GM19193 (cell line): ENCODE data around the gene CFAP20DC.

Experiments
- POLR2A ChIP-seq: IDR thresholded peaks from 4 replicates; pipeline ENCODE4 v1.6.1; 2011; ENCODE audit not compliant: insufficient read depth, insufficient read length; ENCODE audit errors: extremely low read depth

Gene CFAP20DC

DNA sequence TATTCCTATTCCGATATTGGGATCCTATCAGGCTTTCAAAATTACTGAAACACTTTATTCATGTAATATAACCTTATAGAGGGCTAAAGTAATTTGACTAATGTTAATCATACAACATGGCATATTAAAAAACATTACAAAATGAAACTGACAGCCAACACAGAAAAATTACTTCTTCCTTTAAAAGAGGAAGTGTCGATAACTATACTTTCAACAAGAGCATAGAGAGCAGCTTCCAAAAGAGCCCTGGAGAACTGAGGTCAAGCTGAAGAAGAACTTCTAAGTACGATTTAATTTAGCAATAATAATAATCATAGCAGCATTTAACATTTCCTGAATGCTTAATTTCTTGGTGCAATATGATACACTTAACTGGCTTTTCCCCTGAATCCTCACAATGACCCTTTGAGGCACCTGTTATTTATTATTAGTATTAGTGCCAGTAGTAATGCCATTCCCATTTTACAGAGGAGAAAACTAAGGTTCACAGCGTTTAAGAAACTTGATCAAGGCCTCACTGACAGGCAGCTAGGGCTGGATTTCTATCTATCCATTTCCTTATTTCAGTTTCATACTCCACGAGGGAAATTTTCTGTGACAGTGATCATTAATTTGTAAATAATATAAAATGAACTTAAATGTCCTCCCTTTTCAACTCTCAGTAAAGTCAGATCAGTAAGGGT lies 181.6 kb downstream of the CFAP20DC start:
- no peak for TF ChIP-seq POLR2A

DNA sequence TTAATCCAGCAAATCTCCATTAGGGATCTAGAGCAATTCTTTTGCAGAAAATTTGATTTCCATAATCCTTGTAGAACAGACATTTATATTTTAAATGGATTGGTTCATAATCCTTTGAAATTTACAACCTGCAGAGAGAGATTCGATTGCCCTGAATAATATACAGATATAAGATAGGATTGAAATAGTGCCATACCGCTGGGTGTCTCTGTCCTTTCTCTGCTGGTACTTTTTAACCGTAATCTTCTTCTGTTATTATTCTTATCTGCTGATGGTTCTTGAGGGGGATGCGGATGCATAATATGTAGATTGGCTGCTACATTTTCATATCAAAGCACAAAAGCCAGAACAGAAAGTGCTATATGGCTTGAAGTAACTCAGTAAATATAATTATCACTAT lies 182.2 kb downstream of the CFAP20DC start:
- TF ChIP-seq POLR2A: no peak

DNA sequence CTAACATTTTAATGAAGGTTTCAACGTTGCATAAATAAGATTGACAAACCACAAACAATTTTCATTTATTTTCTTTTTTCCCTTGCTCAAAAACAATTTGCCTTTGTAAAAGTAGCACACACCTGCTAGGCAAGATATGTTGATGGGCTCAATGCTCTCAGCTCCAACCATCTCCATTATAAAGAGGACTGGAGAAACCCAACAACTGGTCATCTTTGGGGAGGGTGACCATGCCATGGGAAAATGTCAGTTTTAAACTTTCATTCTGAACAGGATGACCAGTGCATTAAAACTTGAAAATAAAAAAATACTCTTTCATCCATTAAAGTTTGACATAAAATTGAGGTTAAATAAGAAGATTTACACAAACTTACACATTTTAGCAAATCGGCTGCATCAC lies 183.7 kb downstream of the CFAP20DC start:
- TF ChIP-seq POLR2A: no peak

DNA sequence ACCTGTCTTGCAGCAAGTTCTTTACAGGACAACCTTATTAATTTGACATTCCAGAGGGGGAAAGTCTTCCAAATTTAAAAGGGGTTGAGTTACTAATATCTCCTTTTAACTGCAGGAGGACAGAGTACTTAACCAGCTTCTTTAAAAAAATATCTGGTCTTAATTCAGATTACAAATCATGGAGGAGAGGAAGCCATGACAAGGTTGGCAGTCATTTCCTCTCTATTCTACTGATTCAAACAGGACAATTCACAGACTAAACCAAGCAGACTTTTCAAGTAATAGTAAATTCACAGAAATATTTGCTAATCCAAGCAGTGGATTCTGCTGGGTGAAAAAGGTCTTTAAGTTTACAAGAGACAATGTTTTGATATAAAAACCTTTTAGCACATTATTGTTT lies 185.3 kb downstream of the CFAP20DC start:
- no peak for TF ChIP-seq POLR2A

DNA sequence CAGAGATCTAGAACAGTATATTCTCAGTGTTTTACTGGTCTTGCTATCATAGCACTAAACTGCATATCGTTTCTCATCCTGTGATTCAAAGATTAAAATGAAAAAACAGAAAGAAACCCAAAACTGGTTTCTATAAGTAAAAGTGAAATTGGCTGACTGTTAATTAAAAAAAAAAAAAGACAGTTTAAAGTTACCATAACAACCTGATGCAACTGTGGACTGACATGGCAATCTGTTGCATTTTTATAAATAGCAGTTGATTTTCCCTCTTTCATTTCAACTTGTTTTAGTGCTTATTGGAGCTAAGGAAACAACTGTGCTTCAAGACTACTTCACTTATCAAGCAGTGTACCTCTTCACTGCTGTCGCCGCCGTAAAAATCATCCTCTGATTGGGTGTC lies 186.6 kb downstream of the CFAP20DC start:
- TF ChIP-seq POLR2A: no peak

DNA sequence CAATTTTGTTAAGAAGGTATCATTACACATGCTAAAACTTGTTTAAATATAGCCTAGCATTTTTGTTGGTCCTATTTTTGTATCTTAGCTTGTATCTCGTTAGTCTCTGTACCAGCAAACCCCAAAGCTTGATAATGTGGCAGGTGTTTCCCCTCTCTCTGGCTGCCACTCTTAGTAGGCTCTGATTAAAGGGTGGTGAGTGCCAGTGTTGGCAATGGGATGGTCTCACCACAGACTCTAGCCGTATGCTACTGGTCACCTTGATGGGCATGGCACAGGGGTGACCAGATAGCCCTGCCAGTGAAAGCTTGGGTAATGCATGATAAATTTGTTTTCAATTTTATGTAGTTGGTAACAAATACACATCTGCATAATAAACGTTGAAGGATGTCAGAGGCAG lies 188.3 kb downstream of the CFAP20DC start:
- TF ChIP-seq POLR2A: no peak

DNA sequence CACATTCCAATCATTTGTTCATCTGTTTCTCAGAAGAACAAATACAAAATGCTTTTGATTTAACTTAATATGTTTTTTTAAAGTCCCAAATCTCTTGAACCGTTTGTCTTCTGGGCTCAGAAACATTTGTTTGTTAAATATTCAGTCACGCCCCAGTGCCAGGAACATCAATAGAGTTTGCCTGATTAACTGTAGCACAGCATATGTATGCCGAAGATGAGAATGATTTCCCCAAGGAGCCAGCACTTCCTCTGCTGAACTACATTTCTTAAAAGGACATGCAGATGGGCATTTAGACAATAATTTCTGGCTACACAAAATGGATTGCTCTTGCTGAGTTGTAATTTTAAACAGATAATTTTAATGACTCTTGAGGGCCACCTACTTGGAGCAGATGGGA lies 191.7 kb downstream of the CFAP20DC start:
- no peak for TF ChIP-seq POLR2A

DNA sequence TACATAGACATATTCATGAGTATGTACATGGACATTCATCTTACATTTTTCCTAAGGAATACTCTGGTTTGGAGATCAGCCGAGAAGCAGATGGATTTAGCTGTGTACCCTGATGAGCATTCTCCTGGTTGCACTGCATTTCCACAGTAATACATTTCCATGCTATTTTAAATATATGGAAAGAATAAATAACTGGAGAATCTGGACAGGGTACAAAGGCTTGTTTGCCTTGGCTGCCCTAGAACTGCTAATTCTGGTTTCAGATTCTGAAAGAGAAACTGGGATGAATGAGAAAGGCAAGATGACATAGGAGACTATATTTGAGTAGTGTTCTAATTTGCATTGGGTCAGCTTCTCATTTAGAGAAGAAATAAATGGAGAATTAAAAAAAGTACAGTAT lies 192.4 kb downstream of the CFAP20DC start:
- no peak for TF ChIP-seq POLR2A

DNA sequence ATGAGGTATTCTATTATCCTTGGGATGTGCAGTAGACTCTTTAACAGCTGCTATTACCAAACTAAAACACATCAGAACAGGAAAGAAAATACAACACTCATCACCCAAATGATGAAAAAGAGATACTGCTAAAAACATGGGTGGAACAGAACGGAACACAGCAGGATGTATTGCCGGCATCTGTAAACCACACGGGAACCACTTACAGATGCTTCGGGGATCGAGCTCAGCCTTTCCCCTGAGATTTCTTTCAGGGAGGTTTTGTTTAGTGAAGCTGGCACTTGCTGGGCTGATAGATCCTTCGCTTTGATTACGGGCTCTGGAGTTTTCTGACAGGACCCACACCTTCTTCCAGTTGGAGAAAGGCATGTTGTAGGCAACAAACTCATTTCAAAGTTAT lies 201.0 kb downstream of the CFAP20DC start:
- TF ChIP-seq POLR2A: no peak

DNA sequence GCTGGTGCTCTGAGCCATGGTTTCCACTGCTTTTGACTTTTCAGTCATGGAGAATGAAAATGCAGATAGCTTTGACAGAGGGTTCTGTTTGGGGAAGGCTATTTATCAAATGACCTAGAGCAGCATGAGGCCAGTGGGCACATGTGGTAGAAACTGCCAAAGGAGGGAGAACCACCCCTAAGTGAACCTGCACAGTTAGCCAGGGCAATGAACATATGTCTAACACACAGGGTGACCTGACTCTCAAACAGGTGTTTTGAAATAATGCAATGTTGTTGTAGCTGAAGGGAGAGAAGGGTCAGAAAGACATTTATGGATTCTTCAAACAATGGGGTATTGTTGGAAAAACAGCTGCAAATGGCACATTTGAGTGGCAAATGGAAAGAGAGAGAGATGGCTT lies 208.9 kb downstream of the CFAP20DC start:
- no peak for TF ChIP-seq POLR2A

DNA sequence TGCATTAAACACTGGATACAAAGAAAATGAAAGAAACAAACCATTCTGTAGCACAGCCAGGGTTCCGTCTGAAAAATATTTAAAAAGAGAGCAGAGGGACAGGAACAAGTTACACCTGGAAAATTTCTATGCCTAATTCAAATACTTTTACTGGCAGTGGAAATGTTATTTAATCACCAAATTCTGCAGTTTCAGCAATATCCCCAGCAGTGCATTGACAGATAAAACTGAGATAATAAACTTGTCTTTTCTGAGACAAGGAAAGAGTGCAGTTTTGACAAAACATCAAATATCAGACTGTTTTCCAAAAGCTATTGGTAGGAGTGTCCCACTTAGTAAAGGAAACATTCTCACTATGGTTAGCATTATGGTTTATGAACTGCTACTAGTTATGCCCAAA lies 209.9 kb downstream of the CFAP20DC start:
- TF ChIP-seq POLR2A: no peak

DNA sequence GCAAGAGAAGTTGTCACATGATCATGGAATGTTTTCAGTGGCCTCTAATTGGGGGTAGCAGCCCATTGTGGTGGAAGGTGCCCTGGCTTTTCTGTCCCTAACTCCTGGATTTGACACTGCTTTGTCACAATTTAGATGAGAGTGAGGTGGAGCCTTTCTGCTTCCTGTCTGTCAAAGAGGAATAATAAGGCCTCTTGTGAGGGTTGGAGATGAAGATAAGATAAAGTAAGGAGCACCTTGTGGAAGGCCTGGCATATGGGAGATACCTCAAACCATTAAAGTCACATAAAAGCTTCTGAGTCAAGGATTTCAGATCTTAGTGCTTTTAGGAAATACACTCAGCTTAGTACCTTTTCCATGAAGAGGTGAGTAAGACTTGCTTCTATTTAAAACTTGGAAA lies 210.6 kb downstream of the CFAP20DC start:
- no peak for TF ChIP-seq POLR2A

DNA sequence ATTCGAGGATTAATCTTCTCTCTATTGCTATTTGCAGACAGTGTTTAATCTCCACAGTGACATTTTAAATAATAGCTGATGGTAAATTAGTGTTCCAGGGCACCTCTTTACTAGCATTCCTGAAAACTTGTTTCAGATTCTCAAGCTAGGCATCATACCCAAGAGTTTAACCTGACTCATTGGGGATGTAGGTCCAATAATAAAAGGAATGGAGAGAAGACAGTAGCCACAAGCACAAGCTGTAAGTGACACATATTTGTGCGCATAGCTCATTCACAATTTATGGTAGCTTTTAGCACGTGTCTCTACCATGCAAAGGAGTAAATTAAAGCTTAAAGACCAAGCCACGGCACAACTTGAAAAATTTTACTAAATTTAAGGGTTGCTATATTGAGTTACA lies 212.0 kb downstream of the CFAP20DC start:
- TF ChIP-seq POLR2A: no peak

DNA sequence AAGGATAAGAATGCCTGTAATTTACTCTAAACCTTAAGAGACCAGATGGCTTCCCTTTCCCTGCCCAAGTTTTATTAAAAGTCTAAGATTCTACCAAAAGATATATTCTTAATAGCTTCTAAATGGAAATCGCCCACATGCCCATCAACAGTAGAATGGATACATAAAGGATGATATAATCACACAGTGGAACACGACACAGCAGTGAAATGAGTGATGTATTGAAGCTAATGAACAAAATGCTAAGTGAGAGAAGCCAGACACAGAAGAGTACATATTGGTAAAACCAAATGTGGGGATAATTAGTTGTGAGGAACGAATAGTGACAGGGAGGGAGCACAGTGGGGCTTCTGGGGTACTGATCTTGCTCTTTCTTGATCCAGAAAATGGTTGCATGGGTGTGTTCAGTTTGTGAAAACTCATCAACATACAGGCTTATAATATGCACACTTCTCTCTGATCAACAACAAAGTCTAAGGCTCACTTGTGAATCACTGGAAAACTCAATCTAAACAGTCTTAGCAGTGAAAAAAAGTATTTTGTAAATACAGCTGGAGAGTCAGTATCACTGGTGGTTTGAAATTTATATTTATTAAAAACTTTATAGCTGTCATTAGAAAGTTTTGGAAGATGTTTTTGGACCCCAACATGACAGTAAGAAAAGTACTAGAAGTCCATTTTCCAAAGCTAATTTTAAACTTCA lies 212.5 kb downstream of the CFAP20DC start:
- TF ChIP-seq POLR2A: no peak

DNA sequence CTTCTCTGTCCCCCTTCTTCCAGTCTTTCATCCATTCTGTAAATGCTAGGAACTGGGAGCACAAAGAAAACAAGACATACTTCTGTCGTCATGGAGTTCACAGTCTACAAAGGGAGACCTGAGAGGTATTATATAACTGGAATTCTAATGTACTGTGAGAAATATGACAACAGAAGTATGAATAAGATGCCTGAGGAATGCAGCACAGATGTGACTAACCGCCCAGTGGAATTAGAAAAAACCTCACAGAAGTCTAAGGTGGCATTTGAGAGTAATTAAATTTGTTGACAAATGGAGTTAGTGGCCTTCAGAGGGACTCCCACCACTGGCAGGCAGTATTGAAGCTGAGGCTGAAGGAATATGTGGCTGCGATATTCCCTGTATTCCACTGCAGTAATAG lies 214.7 kb downstream of the CFAP20DC start:
- no peak for TF ChIP-seq POLR2A

DNA sequence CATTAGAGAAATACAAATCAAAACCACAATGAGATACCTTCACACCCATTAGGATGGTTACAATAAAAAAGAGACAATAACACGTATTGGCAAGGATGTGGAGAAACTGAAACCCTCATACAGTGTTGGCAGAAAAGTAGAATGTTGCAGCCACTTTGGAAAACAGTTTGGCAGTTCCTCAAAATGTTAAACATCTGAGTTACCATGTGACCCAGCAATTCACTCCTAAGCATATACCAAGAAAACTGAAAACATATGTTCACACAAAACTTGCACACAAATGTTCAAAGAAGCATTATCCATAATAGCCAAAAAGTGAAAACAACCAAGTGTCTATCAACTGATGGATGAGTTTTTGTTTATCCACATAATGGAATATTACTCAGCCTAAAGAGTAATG lies 216.3 kb downstream of the CFAP20DC start:
- TF ChIP-seq POLR2A: no peak

DNA sequence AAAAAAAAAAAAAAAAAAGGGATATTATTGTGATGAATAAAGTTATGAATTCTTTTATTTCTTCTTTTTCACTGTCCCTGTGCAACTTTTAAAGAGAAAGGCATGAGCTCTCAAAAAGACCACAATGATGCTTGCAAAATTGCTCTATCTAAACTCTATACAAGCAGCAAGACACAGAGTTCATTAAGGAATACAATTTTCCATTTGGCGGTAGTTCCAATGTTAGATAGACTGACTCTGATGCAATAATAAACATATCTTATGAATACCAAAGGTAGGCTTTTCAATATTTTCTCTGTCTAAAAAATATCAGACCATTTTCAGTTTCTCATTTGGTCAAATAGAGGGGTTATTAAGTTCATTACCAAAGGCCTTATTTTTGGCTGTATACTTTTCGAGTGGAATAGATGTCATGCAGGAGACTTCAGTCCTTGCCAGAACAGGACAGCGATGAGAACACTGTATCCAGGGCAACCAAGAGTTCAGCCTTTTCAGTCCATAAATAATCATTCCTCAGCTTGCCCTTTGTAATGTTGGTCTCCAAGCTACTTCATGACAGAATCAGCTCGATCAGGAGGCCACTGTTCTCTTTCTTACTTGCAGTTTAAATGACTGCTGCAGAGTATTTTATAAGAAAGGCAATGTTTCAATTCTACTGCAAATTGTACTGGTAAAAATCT lies 220.4 kb downstream of the CFAP20DC start:
- no peak for TF ChIP-seq POLR2A

DNA sequence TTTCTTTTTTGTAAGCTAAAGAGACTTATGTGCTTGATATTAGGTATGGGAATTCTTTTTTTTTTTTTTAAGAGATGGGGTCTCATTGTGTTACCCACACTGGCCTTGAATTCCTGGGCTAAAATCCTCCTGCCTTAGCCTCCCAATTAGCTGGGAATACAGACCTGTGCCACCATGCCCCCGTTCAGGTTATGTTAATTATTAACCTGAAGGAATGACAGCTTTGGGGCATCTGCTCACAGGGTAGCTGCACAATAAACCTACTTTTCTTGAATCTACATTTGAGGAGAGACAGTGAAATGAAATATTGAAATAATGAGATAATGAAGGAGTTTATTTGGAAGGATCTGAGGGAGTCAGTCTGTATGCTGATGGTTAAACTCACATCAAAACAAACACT lies 225.0 kb downstream of the CFAP20DC start:
- no peak for TF ChIP-seq POLR2A
